TTC549 (cell line): ENCODE results near the gene VEGFA.

Experiments
- FAIRE-seq: peaks from 2 replicates; lab custom pipeline; 2012; peaks lifted over from hg19 to GRCh38; lab: Jason Lieb, UNC

The VEGFA gene

GRCh38 chr6:43823879-43824702 lies 54.1 kb downstream of the VEGFA start:
- FAIRE-seq: no peak

GRCh38 chr6:43824703-43825064 lies 54.7 kb downstream of the VEGFA start:
- no peak for FAIRE-seq

GRCh38 chr6:43825187-43826115 lies 55.4 kb downstream of the VEGFA start:
- FAIRE-seq: no peak

GRCh38 chr6:43826730-43827129 lies 56.7 kb downstream of the VEGFA start:
- no peak for FAIRE-seq

- FAIRE-seq: no peak
Measured at GRCh38 chr6:43827898-43828297, 57.9 kb downstream of the VEGFA start.

GRCh38 chr6:43828711-43829110 lies 58.7 kb downstream of the VEGFA start:
- no peak for FAIRE-seq

GRCh38 chr6:43829470-43829869 lies 59.5 kb downstream of the VEGFA start:
- no peak for FAIRE-seq

GRCh38 chr6:43830775-43831174 lies 60.8 kb downstream of the VEGFA start:
- FAIRE-seq: no peak

- no peak for FAIRE-seq
Measured at GRCh38 chr6:43831191-43831590, 61.2 kb downstream of the VEGFA start.

GRCh38 chr6:43833223-43833995 lies 63.4 kb downstream of the VEGFA start:
- FAIRE-seq: no peak

- FAIRE-seq: no peak
Measured at GRCh38 chr6:43833996-43834390, 64.0 kb downstream of the VEGFA start.

- no peak for FAIRE-seq
Measured at GRCh38 chr6:43834528-43835155, 64.6 kb downstream of the VEGFA start.

GRCh38 chr6:43835872-43836419 lies 65.9 kb downstream of the VEGFA start:
- no peak for FAIRE-seq
